CD4-positive, alpha-beta T cell treated with Interleukin-6 for 4 hours (primary cell): Measurements from ENCODE around the gene KLRF1.
"Not testable (repeated sequence)": the region's sequence is repeated elsewhere in the genome, so short reads cannot be mapped to it uniquely, and the experiment has no call there.

Experiments
- DNase-seq: peaks from one replicate; pipeline ENCODE4 v3.0.0-alpha.2; 2020; ENCODE audit warnings: mixed read lengths

KLRF1 gene

DNA sequence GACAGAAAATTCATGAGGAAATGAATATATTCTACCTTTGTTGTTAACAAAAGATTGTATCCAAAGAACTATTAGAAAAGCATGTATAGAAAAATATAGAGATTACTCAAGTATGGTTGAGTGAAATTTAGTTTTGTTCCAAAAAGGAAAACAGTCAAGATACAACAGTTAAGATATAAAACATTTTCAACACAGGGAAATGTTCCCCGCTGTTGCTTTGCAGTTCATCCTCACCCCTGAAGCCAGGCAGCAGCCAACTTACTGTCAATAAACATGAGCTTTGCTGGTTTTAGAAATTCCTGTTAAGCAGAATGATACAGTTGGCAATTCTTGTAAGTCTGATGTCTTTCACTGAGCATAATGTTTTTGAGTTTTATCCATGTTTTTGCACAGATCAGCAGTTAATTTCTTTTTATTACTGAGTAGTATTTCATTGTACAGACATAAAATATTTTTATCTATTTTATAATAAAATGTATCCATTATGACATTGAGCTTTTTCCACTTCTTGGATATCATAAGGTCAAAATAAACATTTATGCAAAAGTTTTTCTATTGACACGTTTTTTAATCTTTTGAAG, 43.1 kb downstream of the KLRF1 start:
- peak; percentile 34 for DNase-seq

DNA sequence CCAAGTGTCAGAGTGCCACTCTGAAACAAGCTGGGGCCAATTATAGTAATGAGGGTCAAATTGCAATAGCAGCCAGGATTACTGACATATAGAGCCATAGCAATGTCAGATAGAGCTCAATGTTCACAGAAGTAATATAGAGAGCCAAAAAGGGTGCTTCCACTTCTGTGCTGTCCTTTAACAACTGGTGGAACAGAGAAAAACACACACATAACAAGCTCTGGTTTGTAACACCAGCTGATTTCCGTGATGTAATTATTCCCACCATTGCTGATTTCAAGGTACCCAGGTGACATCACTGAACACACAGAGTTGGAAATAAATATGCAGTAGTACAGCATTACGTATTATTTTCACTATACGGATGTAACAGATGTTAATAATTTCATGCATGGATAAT, 44.9 kb downstream of the KLRF1 start:
- DNase-seq, result no peak

DNA sequence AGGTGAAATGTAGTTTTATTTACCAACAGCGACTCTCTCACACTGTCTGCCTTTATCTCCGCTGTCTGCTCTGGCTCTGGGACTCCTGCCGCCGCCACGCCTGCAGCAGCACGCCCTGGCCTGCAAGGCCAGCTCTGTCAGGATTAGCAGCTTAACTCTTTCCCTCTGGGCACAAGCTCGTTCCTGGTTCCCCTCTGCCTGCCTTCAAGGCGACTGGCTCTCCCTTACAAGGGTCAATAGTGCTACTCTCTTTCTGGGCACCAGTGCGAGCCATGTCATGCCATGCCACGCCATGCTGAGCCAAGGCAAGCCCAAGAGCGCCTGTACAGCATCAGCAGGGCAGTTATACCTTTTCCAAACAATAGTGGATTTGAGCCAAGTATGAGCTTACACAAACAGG, 45.5 kb downstream of the KLRF1 start:
- DNase-seq, result no peak

DNA sequence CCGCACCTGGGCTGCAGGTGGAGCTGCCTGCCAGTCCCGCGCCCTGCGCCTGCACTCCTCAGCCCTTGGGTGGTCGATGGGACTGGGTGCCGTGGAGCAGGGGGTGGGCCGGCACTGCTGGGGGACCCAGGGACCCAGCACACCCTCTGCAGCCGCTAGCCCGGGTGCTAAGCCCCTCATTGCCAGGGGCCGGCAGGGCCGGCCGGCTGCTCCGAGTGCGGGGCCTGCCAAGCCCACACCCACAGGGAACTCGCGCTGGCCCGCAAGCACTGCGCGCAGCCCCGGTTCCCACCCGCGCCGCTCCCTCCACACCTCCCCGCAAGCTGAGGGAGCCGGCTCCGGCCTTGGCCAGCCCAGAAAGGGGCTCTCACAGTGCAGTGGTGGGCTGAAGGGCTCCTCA, 48.8 kb downstream of the KLRF1 start:
- DNase-seq, result not testable (repeated sequence)

DNA sequence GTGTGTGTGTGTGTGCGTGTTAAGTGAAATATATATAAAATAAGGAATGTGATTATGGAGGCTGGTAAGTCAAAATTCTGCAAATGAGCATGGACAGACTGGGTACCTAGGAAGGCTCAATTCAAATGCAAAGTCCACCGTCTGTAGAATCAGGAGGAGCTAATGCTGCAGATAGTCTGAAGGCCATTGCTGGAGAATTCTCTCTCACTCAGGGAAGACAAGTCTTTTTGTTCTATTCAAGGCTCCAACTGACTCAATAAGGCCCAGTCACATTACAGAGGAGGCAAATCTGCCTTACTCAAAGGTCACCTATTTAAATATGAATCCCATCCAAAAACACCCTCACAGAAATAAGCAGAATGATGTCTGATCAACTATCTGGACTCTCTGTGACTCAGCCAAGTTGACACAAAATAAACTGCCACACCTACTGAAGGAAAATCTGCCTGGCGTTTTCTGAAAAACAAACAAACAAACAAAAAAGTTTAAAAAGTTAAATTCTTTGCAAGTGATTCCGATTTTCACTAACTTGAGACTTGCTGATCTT, 53.3 kb downstream of the KLRF1 start:
- no peak for DNase-seq

DNA sequence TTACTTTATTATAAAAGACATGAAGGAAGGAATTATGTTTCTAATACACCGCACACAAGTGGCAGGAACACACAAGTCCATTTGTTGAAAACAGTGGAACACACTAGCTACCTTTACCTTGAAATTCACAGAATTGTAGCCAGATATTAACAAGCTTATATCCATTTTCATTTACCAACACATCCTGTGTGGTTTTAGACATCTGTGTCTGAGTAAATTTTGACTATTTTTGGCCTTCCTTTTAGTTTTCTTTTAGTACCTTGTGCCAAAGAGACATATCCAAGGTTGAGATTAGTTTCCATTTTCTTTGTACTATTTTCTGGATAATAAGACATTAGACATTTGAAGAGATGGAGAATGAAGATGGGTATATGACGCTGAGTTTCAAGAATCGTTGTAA, 54.0 kb downstream of the KLRF1 start, which contains the start of gene KLRF2:
TSS of gene KLRF2 (plus strand) at position 244 of the 400 bp plus-strand sequence. CDS start at position 351, 107 bp downstream.
- no peak for DNase-seq

DNA sequence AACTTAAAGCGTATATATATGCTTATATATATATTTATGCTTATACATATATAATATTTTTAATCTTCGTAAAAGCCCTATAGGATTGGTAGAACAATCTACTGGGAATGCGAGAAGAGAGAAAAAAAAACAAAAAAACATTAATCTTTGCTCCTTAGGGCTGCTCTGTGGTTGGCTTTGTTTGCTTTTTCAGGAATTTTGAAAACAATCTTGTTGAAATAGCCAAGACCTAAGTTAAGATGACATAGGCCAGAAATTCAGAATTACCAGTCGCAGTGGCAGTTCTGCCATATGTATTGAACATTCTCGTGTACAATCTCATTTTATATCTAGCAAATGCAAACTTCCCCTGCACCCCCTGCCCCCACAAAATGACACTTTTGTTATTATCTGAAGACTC, 54.7 kb downstream of the KLRF1 start:
- DNase-seq, result no peak

DNA sequence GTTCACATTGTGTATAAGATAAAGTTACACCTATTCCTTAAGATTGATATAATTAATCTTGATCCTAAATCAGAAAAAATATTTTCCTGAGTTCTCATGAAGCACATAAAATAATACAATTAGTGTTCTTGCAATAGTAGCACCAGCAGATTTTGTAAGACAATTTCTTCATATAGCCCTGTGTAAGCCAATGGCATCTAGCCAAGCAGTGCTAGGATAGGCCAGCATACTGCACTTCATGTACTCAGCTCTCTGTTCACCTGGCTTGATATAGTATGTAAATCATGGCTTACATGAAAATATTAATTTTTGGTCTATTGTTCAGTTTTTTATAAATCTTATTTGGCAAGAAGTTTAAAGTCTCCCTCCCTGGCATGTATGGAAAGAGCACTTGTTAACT, 55.9 kb downstream of the KLRF1 start:
- DNase-seq, result no peak

DNA sequence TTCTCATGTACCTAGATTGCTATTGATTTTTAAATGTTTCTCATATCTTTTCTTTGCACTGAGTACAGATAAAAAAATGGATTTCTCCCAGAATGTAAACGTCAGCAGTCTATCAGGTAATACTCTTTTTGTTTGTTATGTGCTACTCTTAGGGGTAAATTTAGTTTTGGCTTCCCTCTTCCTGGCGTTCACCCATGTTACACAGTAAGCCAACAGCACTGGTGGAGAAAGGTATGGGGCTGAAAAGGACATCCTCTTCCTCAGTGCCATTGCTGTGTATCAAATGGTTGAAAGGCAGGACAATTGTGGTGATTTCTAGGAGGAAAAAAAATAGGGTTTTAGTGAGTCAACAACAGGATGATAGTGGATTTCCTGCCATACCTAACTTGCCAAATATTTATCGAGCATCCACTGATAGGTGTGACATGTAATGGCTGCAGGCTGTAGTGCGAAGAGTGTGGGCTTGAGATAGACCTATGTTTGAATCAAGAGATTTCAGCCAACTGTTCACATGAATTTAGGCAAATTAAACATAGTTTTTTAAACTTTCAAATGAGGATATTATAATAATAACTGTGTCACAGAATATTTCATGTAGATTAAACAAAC, 61.5 kb downstream of the KLRF1 start:
- no peak for DNase-seq
